Gastrocnemius medialis (tissue), 4 donors: ENCODE measurements around the gene CCDC33. TPM values are rescaled to one million over a fixed set of nuclear protein-coding genes. Genes with fewer than 3 reads are reported as not detected.

ENCODE experiments used
- ATAC-seq, 2 donors: fragments of 150-250 bp; one replicate each; pipeline ENCODE4 v1.9.1; 2016
- DNase-seq, 2 donors: peaks; one replicate each; pipeline ENCODE4 v3.0.0-alpha.2; 2019
- H3K27ac ChIP-seq, 4 donors: fragments of 200-600 bp; sonication (generic); 1 replicate in 1 of 4; 2 replicates in 3 of 4; pipeline ENCODE4 v1.5.1; 2016 to 2018; ENCODE audit warnings: mild to moderate bottlenecking in 2 of 4, moderate library complexity in 1 of 4
- H3K27me3 ChIP-seq, 3 donors: fragments of 200-600 bp; sonication (generic) in 2 of 3; 1 replicate in 1 of 3; 2 replicates in 2 of 3; pipeline versions ENCODE4 v1.5.1 to v1.6.0; 2016 to 2019; ENCODE audit warnings: mild to moderate bottlenecking in 1 of 3, moderate library complexity in 1 of 3
- H3K36me3 ChIP-seq, 2 donors: fragments of 200-600 bp; sonication (generic) in 1 of 2; one replicate each; pipeline ENCODE4 v1.5.1; 2017 to 2018
- H3K4me1 ChIP-seq, 2 donors: fragments of 200-600 bp; sonication (generic) in 1 of 2; one replicate each; pipeline ENCODE4 v1.5.1; 2016 to 2017; ENCODE audit warnings: mild to moderate bottlenecking in 2 of 2
- H3K4me3 ChIP-seq, 4 donors: fragments of 200-600 bp; sonication (generic) in 3 of 4; 1 replicate in 1 of 4; 2 replicates in 3 of 4; pipeline ENCODE4 v1.5.1; 2016 to 2019; ENCODE audit warnings: mild to moderate bottlenecking in 2 of 4
- H3K9me3 ChIP-seq, 3 donors: fragments of 200-600 bp; sonication (generic) in 2 of 3; 1 replicate in 1 of 3; 2 replicates in 2 of 3; pipeline ENCODE4 v1.5.1; 2016 to 2019
- POLR2A ChIP-seq, 2 donors: fragments of 450-650 bp; IDR thresholded peaks; one replicate each; pipeline ENCODE4 v1.6.1; 2017; ENCODE audit warnings: antibody characterized with exemption in 2 of 2, mild to moderate bottlenecking in 2 of 2, moderate library complexity in 2 of 2
- in situ Hi-C, 4 donors: fragments of 200-750 bp; cut with MboI; loops; one replicate each; pipeline versions ENCODE4 v1.15.0 to v1.8.0; 2017; ENCODE audit warnings: low sequenced_read_pairs in 4 of 4
- intact Hi-C: fragments of 100-400 bp; cut with DNase I; formaldehyde crosslinking; loops from one replicate; pipeline ENCODE4 v1.15.1; 2023; ENCODE audit warnings: low total_unique reads
- total RNA-seq, 4 donors: library from RNA; depleted of rRNA; stranded (reverse); fragments of >200 nt; gene quantifications; one replicate each; pipeline versions ENCODE4 v1.1.0 to v1.2.3, GENCODE V29; 2016
- TF ChIP-seq, protein P1 (sequence below), 5 experiments: fragments of 450-650 bp in 3 of 5; fragments of 200-600 bp in 2 of 5; sonication (generic) in 2 of 5; IDR thresholded peaks in 4 of 5; conservative IDR thresholded peaks in 1 of 5; 1 replicate in 4 of 5; 2 replicates in 1 of 5; pipeline ENCODE4 v1.5.1; 2016 to 2019; ENCODE audit warnings: antibody characterized with exemption in 5 of 5, mild to moderate bottlenecking in 3 of 5, moderate library complexity in 3 of 5

The CCDC33 gene
- total RNA-seq, 4 donors from 2014 or later: not detected

DNA sequence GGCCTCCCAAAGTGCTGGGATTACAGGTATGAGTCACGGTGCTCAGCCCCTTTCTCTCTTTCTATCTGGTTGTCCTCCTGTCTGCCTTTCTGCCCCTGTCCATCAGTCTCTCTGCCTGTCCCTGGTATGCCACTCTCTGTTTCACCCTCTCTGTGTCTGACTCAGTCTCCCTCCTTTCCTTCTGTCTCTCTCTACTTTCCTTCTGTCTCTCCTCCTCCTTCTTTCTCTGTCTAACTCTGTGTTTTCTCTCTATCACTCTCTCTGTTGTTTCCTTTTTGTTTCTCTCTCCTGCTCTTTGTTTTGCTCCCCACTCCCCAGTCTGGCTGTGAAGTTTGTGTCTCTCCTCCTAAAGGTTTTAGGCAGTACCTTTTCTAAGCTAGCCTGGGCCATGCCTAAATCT lies 24.5 kb upstream of the CCDC33 start:
- in situ Hi-C loops: no loop called here
- Histone ChIP-seq H3K4me3 (no peak overlapping the region), H3K27ac (no peak overlapping the region), H3K9me3 (no peaks in the 10 kb centered on the region), H3K27me3 (peaks cover 0 to 4% (median 0%) of the 10 kb centered on the region in 3 donors), H3K4me1 (no peaks in the 10 kb centered on the region), H3K36me3 (no peaks in the 10 kb centered on the region)
- intact Hi-C loops: no loop called here
- ATAC-seq (no peak), DNase-seq (no peak)
- TF ChIP-seq, protein P1, sequence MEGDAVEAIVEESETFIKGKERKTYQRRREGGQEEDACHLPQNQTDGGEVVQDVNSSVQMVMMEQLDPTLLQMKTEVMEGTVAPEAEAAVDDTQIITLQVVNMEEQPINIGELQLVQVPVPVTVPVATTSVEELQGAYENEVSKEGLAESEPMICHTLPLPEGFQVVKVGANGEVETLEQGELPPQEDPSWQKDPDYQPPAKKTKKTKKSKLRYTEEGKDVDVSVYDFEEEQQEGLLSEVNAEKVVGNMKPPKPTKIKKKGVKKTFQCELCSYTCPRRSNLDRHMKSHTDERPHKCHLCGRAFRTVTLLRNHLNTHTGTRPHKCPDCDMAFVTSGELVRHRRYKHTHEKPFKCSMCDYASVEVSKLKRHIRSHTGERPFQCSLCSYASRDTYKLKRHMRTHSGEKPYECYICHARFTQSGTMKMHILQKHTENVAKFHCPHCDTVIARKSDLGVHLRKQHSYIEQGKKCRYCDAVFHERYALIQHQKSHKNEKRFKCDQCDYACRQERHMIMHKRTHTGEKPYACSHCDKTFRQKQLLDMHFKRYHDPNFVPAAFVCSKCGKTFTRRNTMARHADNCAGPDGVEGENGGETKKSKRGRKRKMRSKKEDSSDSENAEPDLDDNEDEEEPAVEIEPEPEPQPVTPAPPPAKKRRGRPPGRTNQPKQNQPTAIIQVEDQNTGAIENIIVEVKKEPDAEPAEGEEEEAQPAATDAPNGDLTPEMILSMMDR (IDR thresholded peaks at IDR 0.05 in 4 of 5, conservative IDR thresholded peaks at IDR 0.05 in 1 of 5): no peak
- no peak for TF ChIP-seq POLR2A (IDR thresholded peaks at IDR 0.05)

DNA sequence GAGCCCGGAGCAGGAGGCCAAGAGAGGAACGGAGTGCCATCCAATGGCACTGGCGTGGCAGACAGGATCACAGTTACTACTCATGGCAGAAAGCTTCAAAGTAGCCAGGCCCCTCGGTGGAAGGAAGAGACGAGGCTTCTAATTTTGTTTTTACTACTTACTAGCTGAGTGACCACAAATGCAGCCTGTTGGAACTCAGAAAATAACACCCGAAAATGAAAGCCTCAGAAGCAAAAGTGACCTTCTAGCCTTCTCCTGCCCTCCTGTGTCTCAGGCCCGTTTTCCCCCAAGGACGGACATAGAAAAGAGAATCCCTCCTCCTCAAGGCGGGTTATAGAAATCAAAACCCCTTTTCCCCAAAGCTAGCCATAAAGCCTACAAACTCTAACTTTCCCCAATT lies 23.6 kb upstream of the CCDC33 start:
- Histone ChIP-seq H3K9me3 (no peaks in the 10 kb centered on the region), H3K27ac (no peak overlapping the region), H3K4me1 (no peaks in the 10 kb centered on the region), H3K36me3 (no peaks in the 10 kb centered on the region), H3K27me3 (peaks cover 0 to 4% (median 0%) of the 10 kb centered on the region in 3 donors), H3K4me3 (no peak overlapping the region)
- intact Hi-C loops (no loop called here), in situ Hi-C loops (no loop called here)
- TF ChIP-seq, protein P1 (IDR thresholded peaks at IDR 0.05 in 4 of 5, conservative IDR thresholded peaks at IDR 0.05 in 1 of 5): no peak
- no peak for TF ChIP-seq POLR2A (IDR thresholded peaks at IDR 0.05)
- no peak for ATAC-seq
- no peak for DNase-seq

DNA sequence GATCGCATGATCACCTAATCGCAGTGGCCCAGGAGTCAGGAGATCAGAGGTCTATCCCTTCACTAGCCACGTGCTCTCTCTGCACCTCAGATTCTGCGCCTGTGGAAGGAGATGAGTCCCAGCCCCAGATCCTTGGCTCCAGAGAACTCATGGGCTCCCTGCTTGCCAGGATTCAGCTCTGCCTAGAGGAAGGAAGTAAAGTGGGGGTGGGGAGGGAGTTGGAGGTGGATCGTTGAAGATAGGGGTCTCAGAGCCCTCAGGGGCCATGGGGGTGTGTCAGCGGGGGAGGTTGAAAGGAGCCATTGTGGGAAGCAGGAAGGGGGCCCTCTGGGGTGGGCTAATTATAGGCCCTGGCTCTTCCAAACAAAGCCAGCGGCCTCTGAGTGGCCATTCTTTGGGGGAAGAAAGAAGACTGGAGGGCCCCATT lies 22.3 kb upstream of the CCDC33 start:
- intact Hi-C loops (no loop called here), in situ Hi-C loops (no loop called here)
- ATAC-seq (no peak), DNase-seq (no peak)
- Histone ChIP-seq H3K9me3 (no peaks in the 10 kb centered on the region), H3K4me1 (no peaks in the 10 kb centered on the region), H3K4me3 (no peak overlapping the region), H3K36me3 (no peaks in the 10 kb centered on the region), H3K27me3 (peaks cover 0 to 4% (median 0%) of the 10 kb centered on the region in 3 donors), H3K27ac (no peak overlapping the region)
- TF ChIP-seq, protein P1 (IDR thresholded peaks at IDR 0.05 in 4 of 5, conservative IDR thresholded peaks at IDR 0.05 in 1 of 5): no peak
- no peak for TF ChIP-seq POLR2A (IDR thresholded peaks at IDR 0.05)

DNA sequence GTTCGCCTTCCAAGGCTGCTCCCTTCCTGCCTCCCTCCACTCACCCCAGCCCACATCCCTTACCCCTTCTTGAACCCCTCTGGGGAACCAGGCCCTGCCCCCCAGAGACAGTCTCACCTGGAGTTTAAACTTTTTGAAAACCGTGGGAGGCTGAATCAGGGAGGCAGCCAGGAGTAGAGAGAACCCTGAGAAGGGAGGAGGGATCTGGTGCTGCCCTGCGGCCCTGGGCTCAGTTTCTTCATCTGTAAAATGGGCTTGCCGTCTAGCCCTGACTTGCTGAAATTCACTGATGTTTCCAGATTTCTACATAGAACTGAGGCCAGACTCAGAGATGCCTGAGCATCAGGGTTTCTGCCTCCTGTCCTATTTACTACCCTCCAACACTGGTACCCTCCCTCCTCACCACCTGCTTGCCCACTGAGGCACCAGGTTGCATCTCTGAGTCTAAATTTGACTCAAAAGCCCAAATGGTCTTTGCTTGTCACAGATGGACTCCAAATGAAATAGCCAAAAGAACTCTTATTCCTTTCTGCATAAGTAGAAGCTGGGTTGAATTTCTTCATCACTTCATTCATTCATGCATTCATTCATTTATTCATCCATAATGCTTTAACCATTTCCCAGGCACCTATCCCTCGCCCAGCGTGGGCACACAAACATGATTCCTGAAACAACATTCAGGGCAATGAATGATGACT lies 21.7 kb upstream of the CCDC33 start:
- Histone ChIP-seq H3K9me3 (no peaks in the 10 kb centered on the region), H3K27ac (no peak overlapping the region), H3K27me3 (peaks cover 0 to 4% (median 0%) of the 10 kb centered on the region in 3 donors), H3K36me3 (no peaks in the 10 kb centered on the region), H3K4me3 (no peak overlapping the region), H3K4me1 (no peaks in the 10 kb centered on the region)
- in situ Hi-C loops (no loop called here), intact Hi-C loops (no loop called here)
- ATAC-seq (no peak), DNase-seq (no peak)
- TF ChIP-seq, protein P1 (IDR thresholded peaks at IDR 0.05 in 4 of 5, conservative IDR thresholded peaks at IDR 0.05 in 1 of 5): no peak
- TF ChIP-seq POLR2A (IDR thresholded peaks at IDR 0.05): no peak
